ENCODE data around the gene ME3. TPM values are rescaled to one million over a fixed set of nuclear protein-coding genes. Genes with fewer than 3 reads are reported as not detected.

Gene ME3
- total RNA-seq, 1 donor, result 19.9 TPM

DNA sequence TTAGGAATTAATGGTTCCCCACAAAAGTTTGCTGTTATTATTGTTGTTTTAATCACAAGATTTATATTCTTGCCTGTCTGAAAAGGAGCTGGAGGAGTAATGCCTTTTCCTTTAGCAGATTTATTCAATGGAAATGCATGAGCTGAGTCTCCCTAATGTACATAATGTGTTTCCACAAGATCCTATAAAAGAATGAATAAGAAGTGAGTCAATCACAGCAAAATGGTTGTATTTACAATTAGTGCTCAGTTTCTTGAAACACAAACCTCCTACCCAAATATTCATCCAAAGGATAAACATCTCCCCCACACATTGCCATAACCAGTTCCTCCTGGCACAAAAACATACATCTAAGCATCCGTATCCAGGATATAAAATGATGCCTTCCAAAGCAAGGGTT is 33.3 kb downstream of the ME3 start:
- DNase-seq (ENCODE audit: low read depth), result peak; percentile 25
- no peak overlapping the region for H3K4me3 ChIP-seq (ENCODE audit: low read depth, low read length)
- TF ChIP-seq, protein P1, sequence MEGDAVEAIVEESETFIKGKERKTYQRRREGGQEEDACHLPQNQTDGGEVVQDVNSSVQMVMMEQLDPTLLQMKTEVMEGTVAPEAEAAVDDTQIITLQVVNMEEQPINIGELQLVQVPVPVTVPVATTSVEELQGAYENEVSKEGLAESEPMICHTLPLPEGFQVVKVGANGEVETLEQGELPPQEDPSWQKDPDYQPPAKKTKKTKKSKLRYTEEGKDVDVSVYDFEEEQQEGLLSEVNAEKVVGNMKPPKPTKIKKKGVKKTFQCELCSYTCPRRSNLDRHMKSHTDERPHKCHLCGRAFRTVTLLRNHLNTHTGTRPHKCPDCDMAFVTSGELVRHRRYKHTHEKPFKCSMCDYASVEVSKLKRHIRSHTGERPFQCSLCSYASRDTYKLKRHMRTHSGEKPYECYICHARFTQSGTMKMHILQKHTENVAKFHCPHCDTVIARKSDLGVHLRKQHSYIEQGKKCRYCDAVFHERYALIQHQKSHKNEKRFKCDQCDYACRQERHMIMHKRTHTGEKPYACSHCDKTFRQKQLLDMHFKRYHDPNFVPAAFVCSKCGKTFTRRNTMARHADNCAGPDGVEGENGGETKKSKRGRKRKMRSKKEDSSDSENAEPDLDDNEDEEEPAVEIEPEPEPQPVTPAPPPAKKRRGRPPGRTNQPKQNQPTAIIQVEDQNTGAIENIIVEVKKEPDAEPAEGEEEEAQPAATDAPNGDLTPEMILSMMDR (IDR thresholded peaks at IDR 0.05; ENCODE audit: insufficient read depth, low read depth, low read length), result no peak

DNA sequence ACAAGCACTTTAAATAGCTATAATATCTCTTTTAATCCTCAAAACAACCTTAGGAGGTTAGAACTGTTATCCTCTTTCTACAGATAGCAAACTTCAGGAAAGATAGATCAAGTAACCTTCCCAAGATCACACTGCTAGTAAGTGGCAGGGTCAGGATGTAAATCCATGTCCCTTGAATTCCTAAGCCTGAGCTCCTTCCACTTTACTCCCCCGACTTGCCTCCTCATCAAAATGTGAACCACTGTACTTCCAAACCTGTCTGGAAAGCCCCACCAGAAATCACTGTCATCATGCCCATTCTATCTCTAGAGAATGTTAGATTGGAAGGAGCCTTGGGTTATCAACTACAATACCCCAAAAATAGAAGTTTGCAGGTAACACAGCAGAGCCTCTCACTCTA is 33.7 kb downstream of the ME3 start:
- TF ChIP-seq, protein P1 (IDR thresholded peaks at IDR 0.05; ENCODE audit: insufficient read depth, low read depth, low read length), result no peak
- no peak overlapping the region for H3K4me3 ChIP-seq (ENCODE audit: low read depth, low read length)
- DNase-seq (ENCODE audit: low read depth), result no peak

DNA sequence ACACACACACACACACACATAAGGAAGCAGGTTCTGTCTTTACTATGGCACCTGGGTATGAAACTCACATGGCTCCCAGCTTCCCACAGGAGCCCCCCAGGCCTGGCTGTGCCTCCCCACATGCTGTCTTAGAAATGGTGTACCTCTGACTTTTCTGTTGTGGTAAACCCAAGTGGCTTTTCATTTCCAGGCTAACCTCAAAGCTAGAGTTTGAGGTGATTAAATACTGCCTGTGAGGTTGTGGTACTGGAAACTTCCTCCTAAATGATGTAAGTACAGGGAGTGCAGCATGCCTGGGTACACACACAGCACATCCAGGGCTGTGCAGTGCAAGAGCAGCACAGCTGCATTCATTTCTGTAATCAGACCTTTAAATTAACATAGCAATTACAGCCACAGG is 34.4 kb downstream of the ME3 start:
- TF ChIP-seq, protein P1 (IDR thresholded peaks at IDR 0.05; ENCODE audit: insufficient read depth, low read depth, low read length), result no peak
- H3K4me3 ChIP-seq (ENCODE audit: low read depth, low read length), result no peak overlapping the region
- peak; percentile 22 for DNase-seq (ENCODE audit: low read depth)

DNA sequence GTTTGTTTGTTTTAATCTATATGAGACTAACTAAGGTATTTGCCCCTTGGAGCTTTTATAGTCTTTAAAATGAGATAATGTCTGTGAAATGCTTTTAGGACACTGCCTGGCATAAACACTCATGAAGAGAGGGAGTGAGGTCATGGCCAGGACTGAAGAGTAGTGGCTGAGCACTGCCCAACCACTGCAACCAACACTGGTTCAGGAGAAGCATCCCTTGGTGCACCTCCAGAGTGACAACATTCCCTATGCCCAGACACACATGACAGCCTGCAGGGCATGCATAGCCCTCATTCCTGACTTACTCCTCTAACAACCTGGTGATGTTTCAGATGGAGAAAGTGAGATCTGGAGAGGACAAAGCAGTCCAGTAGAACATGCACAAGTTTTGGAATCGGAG is 36.1 kb downstream of the ME3 start:
- TF ChIP-seq, protein P1 (IDR thresholded peaks at IDR 0.05; ENCODE audit: insufficient read depth, low read depth, low read length), result no peak
- H3K4me3 ChIP-seq (ENCODE audit: low read depth, low read length), result no peak overlapping the region
- peak; percentile 40 for DNase-seq (ENCODE audit: low read depth)

DNA sequence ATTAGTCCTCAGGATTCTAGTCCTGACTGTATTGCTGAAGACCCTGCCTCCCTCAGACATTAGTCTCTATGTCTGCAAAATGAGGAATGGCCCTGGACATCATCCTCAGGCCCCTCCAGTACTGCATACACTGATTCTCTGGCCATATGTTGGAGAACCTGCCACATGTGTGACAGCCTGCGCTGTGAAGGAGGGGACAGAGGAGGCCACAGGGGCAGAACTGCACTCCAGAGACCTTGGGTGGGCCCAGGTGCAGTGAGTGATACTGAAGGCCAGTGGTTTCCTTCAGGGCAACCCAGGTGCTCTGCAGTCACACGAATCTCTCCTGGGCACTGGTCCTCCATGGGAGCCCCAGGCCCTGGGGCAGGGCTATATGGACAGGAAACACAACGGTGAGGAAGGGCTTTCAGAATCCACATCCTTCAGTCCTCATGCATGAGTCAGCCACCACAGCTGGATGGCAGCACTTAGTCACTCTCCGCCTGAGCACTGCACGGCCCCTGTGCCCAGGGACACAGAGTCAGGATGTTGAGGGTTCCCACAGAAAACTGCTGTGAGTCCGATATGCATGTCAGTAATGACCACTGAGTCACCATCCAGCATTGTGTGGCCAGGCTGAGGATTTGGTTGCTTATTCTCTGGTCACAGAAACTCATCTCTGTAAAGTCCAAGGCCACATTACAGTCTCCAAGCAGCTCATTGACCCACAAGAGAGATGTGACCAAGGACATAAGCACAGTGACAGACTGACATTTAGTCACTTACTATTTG is 39.7 kb downstream of the ME3 start:
- H3K4me3 ChIP-seq (ENCODE audit: low read depth, low read length), result no peak overlapping the region
- peak; percentile 90 for DNase-seq (ENCODE audit: low read depth)
- TF ChIP-seq, protein P1 (IDR thresholded peaks at IDR 0.05; ENCODE audit: insufficient read depth, low read depth, low read length), result peak; percentile 62

DNA sequence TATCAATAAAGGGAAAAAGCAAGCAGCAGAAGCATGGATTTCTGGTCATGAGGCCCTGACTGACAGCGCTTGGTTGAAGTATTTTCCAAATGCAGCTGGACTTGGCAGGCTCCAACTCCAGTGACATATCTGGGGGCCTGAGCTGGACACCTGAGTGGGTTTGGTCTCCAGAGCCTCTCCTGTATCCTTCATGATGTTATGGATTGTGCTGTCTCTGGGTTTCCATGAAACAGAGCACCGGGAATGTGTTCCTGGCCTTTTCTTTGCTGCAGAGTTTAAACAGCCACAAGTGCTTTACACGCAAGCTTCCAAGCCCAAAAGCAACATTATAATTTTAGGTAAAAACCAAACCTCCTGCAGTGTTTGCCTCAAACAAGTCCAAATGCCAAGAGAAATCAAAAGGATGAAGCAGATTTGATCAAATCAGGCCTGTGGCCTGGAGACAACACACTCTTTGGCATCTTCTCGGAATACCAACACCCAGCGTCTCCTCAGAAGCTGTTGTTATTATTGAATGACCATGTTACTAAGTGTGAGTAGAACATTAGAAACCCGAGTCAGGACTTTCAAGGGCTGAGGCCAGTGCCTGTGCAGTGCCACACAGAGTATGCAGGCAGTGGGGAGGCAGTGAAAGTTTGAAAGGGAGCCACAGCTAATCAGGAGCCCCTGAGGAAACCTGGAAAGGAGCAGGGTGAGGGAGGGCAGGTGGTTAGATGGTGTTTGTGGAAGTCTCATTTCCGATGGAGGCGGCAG is 42.0 kb downstream of the ME3 start:
- TF ChIP-seq, protein P1 (IDR thresholded peaks at IDR 0.05; ENCODE audit: insufficient read depth, low read depth, low read length), result no peak
- H3K4me3 ChIP-seq (ENCODE audit: low read depth, low read length), result no peak overlapping the region
- DNase-seq (ENCODE audit: low read depth), result no peak
